Iris pigment epithelial cell (primary cell): ENCODE measurements around the gene RAET1L.
"Not testable (repeated sequence)": the region's sequence is repeated elsewhere in the genome, so short reads cannot be mapped to it uniquely, and the experiment has no call there.

Experiments
- DNase-seq: peaks from one replicate; pipeline ENCODE4 v3.0.0-alpha.2; 2011; ENCODE audit warnings: low read depth

Gene RAET1L

GRCh38 chr6:150044621-150045145 is 19.4 kb upstream of the RAET1L start:
- DNase-seq, result no peak

GRCh38 chr6:150043501-150044412 is 18.4 kb upstream of the RAET1L start:
- DNase-seq, result no peak

GRCh38 chr6:150043096-150043495 is 17.8 kb upstream of the RAET1L start:
- DNase-seq, result no peak

- no peak for DNase-seq
Observed at GRCh38 chr6:150038202-150039062, 13.1 kb upstream of the RAET1L start.

GRCh38 chr6:150037526-150038201 is 12.3 kb upstream of the RAET1L start:
- DNase-seq, result no peak

GRCh38 chr6:150036081-150036480 is 10.7 kb upstream of the RAET1L start:
- DNase-seq, result no peak

- peak; percentile 18 for DNase-seq
Observed at GRCh38 chr6:150033207-150033771, 8.0 kb upstream of the RAET1L start.

GRCh38 chr6:150032598-150032997 is 7.3 kb upstream of the RAET1L start:
- no peak for DNase-seq

- no peak for DNase-seq
Observed at GRCh38 chr6:150030611-150031010, 5.3 kb upstream of the RAET1L start.

GRCh38 chr6:150029749-150030148 is 4.4 kb upstream of the RAET1L start:
- no peak for DNase-seq

- DNase-seq, result no peak
Observed at GRCh38 chr6:150029276-150029675, 3.9 kb upstream of the RAET1L start.

- no peak for DNase-seq
Observed at GRCh38 chr6:150028799-150029198, 3.5 kb upstream of the RAET1L start.

GRCh38 chr6:150027806-150028565 is 2.7 kb upstream of the RAET1L start:
- DNase-seq, result no peak

GRCh38 chr6:150026976-150027805 is 1.9 kb upstream of the RAET1L start:
- no peak for DNase-seq

- no peak for DNase-seq
Observed at GRCh38 chr6:150024646-150025155, 631 bp downstream of the RAET1L start.

GRCh38 chr6:150024021-150024420 is 1.3 kb downstream of the RAET1L start:
- not testable (repeated sequence) for DNase-seq

GRCh38 chr6:150021870-150022269 is 3.5 kb downstream of the RAET1L start:
- DNase-seq, result not testable (repeated sequence)

GRCh38 chr6:150018846-150019580 is 6.3 kb downstream of the RAET1L start:
- DNase-seq, result no peak

- not testable (repeated sequence) for DNase-seq
Observed at GRCh38 chr6:150017186-150017521, 8.2 kb downstream of the RAET1L start.
